Naive thymus-derived CD4-positive, alpha-beta T cell (primary cell): Measurements from ENCODE around the gene B4GALNT3. TPM values are rescaled to one million over a fixed set of nuclear protein-coding genes. Genes with fewer than 3 reads are reported as not detected.

Experiments
- ATAC-seq: fragments of 150-1000 bp; cut with Tn5 transposase; 2 replicates; pipeline ENCODE4 v1.10.0; 2021; ENCODE audit warnings: mild to moderate bottlenecking, moderate library complexity
- CTCF ChIA-PET: fragments of 350-600 bp; sonication (Branson Sonifier 250); formaldehyde crosslinking; loops from one replicate; lab custom pipeline; 2021; ENCODE audit warnings: antibody characterized with exemption; lab: Charles Lee
- POLR2A ChIA-PET: fragments of 350-600 bp; sonication (Branson Sonifier 250); formaldehyde crosslinking; loops from one replicate; lab custom pipeline; 2021; ENCODE audit warnings: antibody characterized with exemption, inconsistent platforms; lab: Charles Lee
- DNase-seq, 9 donors: peaks; one replicate each; pipeline versions ENCODE4 v3.0.0 to v3.0.0-alpha.2; 2020 to 2022; ENCODE audit warnings: mixed read lengths in 1 of 9
- H3K27ac ChIP-seq: one replicate; pipeline ENCODE4 v1.7.0; 2013; ENCODE audit warnings: mild to moderate bottlenecking, low read depth, low read length, moderate library complexity
- H3K27me3 ChIP-seq, 2 donors: one replicate each; pipeline ENCODE4 v1.7.0; 2013; ENCODE audit warnings: low read length in 2 of 2, mild to moderate bottlenecking in 2 of 2, moderate library complexity in 2 of 2; ENCODE audit not compliant: control insufficient read depth in 2 of 2, insufficient read depth in 2 of 2
- H3K36me3 ChIP-seq, 3 experiments: 1 replicate in 2 of 3; 2 replicates in 1 of 3; pipeline ENCODE4 v1.7.0; 2013; ENCODE audit warnings: low read length in 3 of 3, mild to moderate bottlenecking in 3 of 3, moderate library complexity in 1 of 3; ENCODE audit not compliant: insufficient read depth in 3 of 3, control insufficient read depth in 2 of 3
- H3K4me1 ChIP-seq, 2 donors: one replicate each; pipeline ENCODE4 v1.7.0; 2013; ENCODE audit warnings: low read length in 2 of 2, mild to moderate bottlenecking in 2 of 2, moderate library complexity in 1 of 2; ENCODE audit not compliant: control insufficient read depth in 2 of 2, insufficient read depth in 2 of 2
- H3K4me3 ChIP-seq: 2 replicates; pipeline ENCODE4 v1.7.0; 2013; ENCODE audit warnings: mild to moderate bottlenecking, low read length
- H3K9me3 ChIP-seq, 3 experiments: 1 replicate in 2 of 3; 2 replicates in 1 of 3; pipeline ENCODE4 v1.7.0; 2013; ENCODE audit warnings: low read length in 3 of 3; ENCODE audit not compliant: control insufficient read depth in 2 of 3
- H3K27ac Mint-ChIP-seq, 9 donors: one replicate each; pipeline ENCODE4 v1.8.0; 2020 to 2022; ENCODE audit warnings: mixed read lengths in 9 of 9, mild to moderate bottlenecking in 8 of 9, moderate library complexity in 5 of 9, inconsistent platforms in 2 of 9
- H3K27me3 Mint-ChIP-seq, 5 donors: one replicate each; pipeline ENCODE4 v1.8.0; 2021 to 2022; ENCODE audit warnings: mixed read lengths in 5 of 5, mild to moderate bottlenecking in 1 of 5
- H3K36me3 Mint-ChIP-seq, 5 donors: one replicate each; pipeline ENCODE4 v1.8.0; 2020 to 2022; ENCODE audit warnings: mixed read lengths in 5 of 5, mild to moderate bottlenecking in 3 of 5, inconsistent platforms in 1 of 5
- H3K4me1 Mint-ChIP-seq, 7 donors: one replicate each; pipeline ENCODE4 v1.8.0; 2020 to 2022; ENCODE audit warnings: mixed read lengths in 7 of 7, mild to moderate bottlenecking in 3 of 7, inconsistent platforms in 1 of 7
- H3K4me3 Mint-ChIP-seq, 10 donors: one replicate each; pipeline ENCODE4 v1.8.0; 2020 to 2022; ENCODE audit warnings: mild to moderate bottlenecking in 10 of 10, mixed read lengths in 10 of 10, moderate library complexity in 6 of 10, inconsistent platforms in 2 of 10
- H3K9me3 Mint-ChIP-seq, 11 donors: one replicate each; pipeline ENCODE4 v1.8.0; 2020 to 2022; ENCODE audit warnings: mixed read lengths in 11 of 11, mild to moderate bottlenecking in 4 of 11, inconsistent platforms in 1 of 11, moderate library complexity in 1 of 11
- intact Hi-C, 2 donors: fragments of 100-400 bp; cut with micrococcal nuclease; formaldehyde crosslinking; loops; one replicate each; pipeline ENCODE4 v1.15.1; 2023
- polyA plus RNA-seq, 2 donors: library from polyadenylated mRNA; unstranded; fragments of 300-500 nt; fragmentation: Illumina TruSeq; gene quantifications; one replicate each; pipeline ENCODE4 v1.2.3, GENCODE V29; 2021
- total RNA-seq, 6 experiments: library from RNA in 5 of 6; stranded (reverse) in 5 of 6; gene quantifications; 1 replicate in 5 of 6; 2 replicates in 1 of 6; pipeline ENCODE4 v1.2.3 and lab custom pipeline; 2021 to 2026

Gene B4GALNT3
- total and polyA plus RNA-seq, 7 experiments from 2014 or later = 0.21 to 12.2 (median 1.3) TPM

DNA sequence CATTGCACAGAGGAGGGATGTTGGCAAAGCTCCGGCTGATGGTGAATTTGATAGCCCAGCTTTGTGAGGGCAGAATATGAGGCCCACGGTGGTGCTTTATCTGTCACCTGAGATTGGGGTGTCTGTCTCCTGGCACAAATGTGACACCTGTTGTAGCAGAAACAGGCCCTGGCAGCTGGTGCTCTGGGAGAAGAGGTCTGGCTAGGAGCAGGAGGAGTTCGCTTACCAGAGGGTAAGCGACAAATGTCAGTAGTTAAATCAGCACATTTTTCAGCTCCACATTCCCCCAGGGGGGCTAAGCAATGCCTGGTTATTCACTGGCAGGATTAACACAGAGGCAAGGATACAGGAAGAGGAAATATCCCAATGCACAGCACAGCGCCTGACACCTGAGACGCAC lies 71.1 kb downstream of the B4GALNT3 start:
- H3K4me3 Mint-ChIP-seq = no peak overlapping the region
- Histone ChIP-seq H3K27ac (no peak overlapping the region), H3K4me1 (no peaks in the 10 kb centered on the region), H3K36me3 (no peaks in the 10 kb centered on the region), H3K27me3 (no peaks in the 10 kb centered on the region), H3K9me3 (peaks cover 0 to 17% (median 0%) of the 10 kb centered on the region in 3 experiments), H3K4me3 (no peak overlapping the region)
- H3K4me1 Mint-ChIP-seq = peaks cover 0 to 1% (median 0%) of the 10 kb centered on the region in 7 donors
- H3K27ac Mint-ChIP-seq = no peak overlapping the region
- intact Hi-C loops = no loop called here
- ChIA-PET CTCF (no interaction called here), POLR2A (no interaction called here)
- ATAC-seq (no peak), DNase-seq (no peak)
- peaks cover 6 to 38% (median 13%) of the 10 kb centered on the region in 11 donors for H3K9me3 Mint-ChIP-seq
- peaks cover 0 to 10% (median 6%) of the 10 kb centered on the region in 5 donors for H3K36me3 Mint-ChIP-seq
- peaks cover 0 to 7% (median 0%) of the 10 kb centered on the region in 5 donors for H3K27me3 Mint-ChIP-seq

DNA sequence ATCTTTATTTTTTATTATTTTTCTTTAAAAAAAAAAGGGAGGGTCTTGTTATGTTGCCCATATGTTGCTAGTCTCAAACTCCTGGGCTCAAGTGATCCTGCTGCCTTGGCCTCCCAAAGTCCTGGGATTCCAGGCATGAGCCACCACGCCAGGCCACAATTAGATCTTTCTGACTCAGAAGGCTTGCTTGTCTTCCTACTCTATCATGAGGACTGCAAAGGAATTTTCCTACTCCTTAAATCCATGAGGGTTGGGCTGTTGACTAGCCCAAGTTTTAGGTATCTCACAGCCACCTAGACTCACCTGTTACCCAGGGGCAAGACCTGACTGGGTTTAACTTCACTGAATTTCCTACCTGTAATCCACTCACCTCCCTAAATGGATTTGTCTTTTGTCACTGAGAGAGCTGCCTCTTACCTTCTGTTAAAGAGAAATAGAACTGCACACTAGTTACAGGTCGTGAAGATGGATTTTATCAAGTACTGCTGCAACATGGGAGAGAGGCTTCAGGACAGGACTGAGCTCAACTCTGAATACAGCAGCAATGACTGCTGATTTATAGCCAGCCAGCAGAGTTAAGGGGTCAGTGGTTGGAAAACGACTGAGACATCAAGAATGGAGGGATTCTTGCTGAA lies 72.3 kb downstream of the B4GALNT3 start:
- intact Hi-C loops = no loop called here
- no peak overlapping the region for H3K27ac Mint-ChIP-seq
- no peak overlapping the region for H3K4me3 ChIP-seq
- ChIA-PET POLR2A (no interaction called here), CTCF (no interaction called here)
- peaks cover 0 to 5% (median 0%) of the 10 kb centered on the region in 5 donors for H3K27me3 Mint-ChIP-seq
- H3K9me3 Mint-ChIP-seq = peaks cover 6 to 38% (median 13%) of the 10 kb centered on the region in 11 donors
- H3K36me3 ChIP-seq = no peaks in the 10 kb centered on the region
- H3K27ac ChIP-seq = no peak overlapping the region
- no peak for DNase-seq
- H3K4me1 Mint-ChIP-seq = no peaks in the 10 kb centered on the region
- H3K27me3 ChIP-seq = no peaks in the 10 kb centered on the region
- no peaks in the 10 kb centered on the region for H3K4me1 ChIP-seq
- H3K36me3 Mint-ChIP-seq = peaks cover 0 to 10% (median 6%) of the 10 kb centered on the region in 5 donors
- ATAC-seq = no peak
- peaks cover 0 to 17% (median 0%) of the 10 kb centered on the region in 3 experiments for H3K9me3 ChIP-seq
- no peak overlapping the region for H3K4me3 Mint-ChIP-seq

DNA sequence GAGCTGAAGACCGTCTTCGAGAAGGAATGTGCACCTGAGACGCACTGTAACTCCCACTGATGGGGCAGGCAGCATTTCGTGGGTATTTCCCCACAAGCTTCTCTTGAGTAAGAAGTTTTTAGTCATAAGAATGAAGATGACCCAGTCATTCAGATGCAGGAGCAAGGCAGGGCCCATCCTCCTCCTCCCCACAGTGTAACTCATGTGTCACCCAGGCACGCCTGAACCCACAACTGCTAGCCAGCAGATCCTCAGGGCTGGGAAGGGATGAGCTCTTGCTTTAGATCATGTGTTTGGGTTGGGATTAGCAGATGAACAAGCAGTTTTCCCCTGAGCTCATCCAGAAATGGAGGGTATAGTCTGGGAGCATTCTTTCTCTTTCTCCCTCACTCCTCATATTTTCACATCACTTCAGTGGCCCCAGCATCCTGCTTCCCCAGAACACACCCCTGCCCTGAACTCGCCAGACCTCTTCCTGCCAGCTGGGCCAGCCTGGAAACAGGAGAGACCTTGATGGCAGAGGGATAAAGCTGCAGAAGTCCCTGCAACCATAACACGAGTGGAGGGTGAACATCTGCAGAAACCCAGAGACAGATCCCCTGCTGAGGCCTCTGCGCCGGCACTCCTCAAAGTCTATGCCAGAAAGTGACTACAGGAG lies 73.3 kb downstream of the B4GALNT3 start:
- intact Hi-C loops = no loop called here
- Mint-ChIP-seq H3K27ac (no peak overlapping the region), H3K4me3 (no peak overlapping the region), H3K36me3 (peaks cover 0 to 10% (median 6%) of the 10 kb centered on the region in 5 donors), H3K27me3 (peaks cover 0 to 4% (median 0%) of the 10 kb centered on the region in 5 donors), H3K9me3 (peaks cover 6 to 38% (median 11%) of the 10 kb centered on the region in 11 donors), H3K4me1 (peaks cover 0 to 4% (median 0%) of the 10 kb centered on the region in 7 donors)
- POLR2A ChIA-PET = no interaction called here
- Histone ChIP-seq H3K27me3 (no peaks in the 10 kb centered on the region), H3K4me3 (no peak overlapping the region), H3K9me3 (peaks cover 0 to 17% (median 0%) of the 10 kb centered on the region in 3 experiments), H3K4me1 (peaks cover 0 to under 1% of the 10 kb centered on the region in 2 donors), H3K36me3 (no peaks in the 10 kb centered on the region), H3K27ac (no peak overlapping the region)
- ATAC-seq = no peak
- CTCF ChIA-PET = interaction anchor here (0.8 kb wide), 1 partner anchor 121 kb away, joined by 3 read pairs; no protein-coding TSS in a partner anchor
- DNase-seq = no peak

DNA sequence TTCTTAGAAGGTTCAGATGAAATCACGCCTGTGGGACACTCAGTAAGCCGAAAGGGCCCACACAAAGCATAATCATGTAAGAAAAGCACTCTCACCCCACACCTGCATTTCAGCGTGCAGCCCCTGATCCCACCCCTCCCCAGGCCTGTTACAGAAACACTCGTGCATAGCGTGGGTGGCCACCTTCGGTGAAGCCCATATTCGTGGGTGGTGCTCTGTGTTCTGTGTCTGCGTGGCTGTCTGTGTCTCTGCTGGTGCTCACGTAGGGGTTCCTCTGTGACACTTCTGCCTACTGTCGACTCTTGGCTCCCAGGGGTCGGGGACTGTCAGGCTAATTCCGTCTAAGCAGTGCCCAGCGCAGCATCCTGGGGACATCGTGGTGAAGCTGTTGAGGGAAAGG lies 74.0 kb downstream of the B4GALNT3 start:
- no peak overlapping the region for H3K4me3 ChIP-seq
- CTCF ChIA-PET = interaction anchor here (0.5 kb wide), 1 partner anchor 1450 kb away, joined by 3 read pairs; no protein-coding TSS in a partner anchor
- Mint-ChIP-seq H3K4me1 (peaks cover under 1 to 9% (median 2%) of the 10 kb centered on the region in 7 donors), H3K4me3 (no peak overlapping the region), H3K9me3 (peaks cover 6 to 38% (median 11%) of the 10 kb centered on the region in 11 donors), H3K27ac (no peak overlapping the region), H3K27me3 (peaks cover 0 to 4% (median 0%) of the 10 kb centered on the region in 5 donors), H3K36me3 (peaks cover 0 to 10% (median 6%) of the 10 kb centered on the region in 5 donors)
- no peaks in the 10 kb centered on the region for H3K27me3 ChIP-seq
- POLR2A ChIA-PET = no interaction called here
- H3K36me3 ChIP-seq = no peaks in the 10 kb centered on the region
- H3K27ac ChIP-seq = no peak overlapping the region
- peaks cover 2 to 7% of the 10 kb centered on the region in 2 donors for H3K4me1 ChIP-seq
- no peak for DNase-seq
- peaks cover 0 to 17% (median 0%) of the 10 kb centered on the region in 3 experiments for H3K9me3 ChIP-seq
- intact Hi-C loops = no loop called here
- no peak for ATAC-seq

DNA sequence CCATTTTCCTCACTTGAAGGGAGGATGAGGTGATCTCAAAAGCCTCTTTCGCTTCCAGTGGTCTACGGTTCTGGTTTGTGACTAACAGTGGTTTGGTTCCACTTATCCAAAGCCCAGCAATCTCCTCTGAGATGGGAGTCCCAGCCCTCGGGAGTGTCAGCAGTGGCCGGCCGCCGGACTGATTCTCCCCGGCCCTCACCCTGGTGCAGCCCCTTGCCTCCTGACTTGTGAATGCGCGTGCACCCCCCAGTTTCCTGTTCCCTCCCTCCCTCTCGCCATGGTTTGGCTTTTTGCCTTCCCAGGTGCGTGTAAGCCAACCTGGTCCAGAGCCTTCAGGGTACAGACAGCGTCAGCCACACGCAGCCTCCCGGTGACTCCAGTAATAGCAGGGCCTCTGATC lies 74.5 kb downstream of the B4GALNT3 start:
- Histone ChIP-seq H3K36me3 (no peaks in the 10 kb centered on the region), H3K27ac (no peak overlapping the region), H3K4me1 (peaks cover 7 to 11% of the 10 kb centered on the region in 2 donors), H3K9me3 (peaks cover 0 to 15% (median 0%) of the 10 kb centered on the region in 3 experiments), H3K4me3 (no peak overlapping the region), H3K27me3 (no peaks in the 10 kb centered on the region)
- CTCF ChIA-PET = no interaction called here
- ATAC-seq (no peak), DNase-seq (no peak)
- peaks cover 0 to 10% (median 6%) of the 10 kb centered on the region in 5 donors for H3K36me3 Mint-ChIP-seq
- POLR2A ChIA-PET = no interaction called here
- no peak overlapping the region for H3K4me3 Mint-ChIP-seq
- intact Hi-C loops = no loop called here
- peaks cover 4 to 36% (median 11%) of the 10 kb centered on the region in 11 donors for H3K9me3 Mint-ChIP-seq
- H3K4me1 Mint-ChIP-seq = peaks cover 6 to 14% (median 7%) of the 10 kb centered on the region in 7 donors
- no peak overlapping the region for H3K27ac Mint-ChIP-seq
- peaks cover 0 to 4% (median 0%) of the 10 kb centered on the region in 5 donors for H3K27me3 Mint-ChIP-seq

DNA sequence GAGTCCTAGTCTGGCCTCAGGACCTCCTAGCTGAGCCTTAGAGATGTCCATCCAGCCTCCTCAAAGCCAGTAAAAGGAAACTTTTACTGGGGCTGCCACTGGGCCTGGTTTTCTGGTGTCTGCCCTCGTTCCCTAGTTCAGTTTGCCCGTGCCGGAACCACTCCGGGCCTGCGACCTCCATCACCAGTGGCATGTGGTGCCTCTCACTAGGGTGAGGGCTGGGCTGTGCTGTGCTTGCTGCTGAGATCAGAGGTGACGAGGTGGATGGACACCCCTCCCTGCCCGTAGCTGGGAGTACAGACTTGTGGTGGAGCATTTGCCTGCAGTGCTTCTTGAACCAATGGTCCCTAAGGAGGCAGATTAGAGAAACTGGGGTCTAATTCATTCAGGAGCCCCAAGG lies 75.7 kb downstream of the B4GALNT3 start:
- ATAC-seq (no peak), DNase-seq (no peak)
- ChIA-PET CTCF (interaction anchor here (0.6 to 0.9 kb wide), 2 partner anchors 13 to 1064 kb away, joined by 4 read pairs; no protein-coding TSS in a partner anchor), POLR2A (no interaction called here)
- peaks cover 0 to 10% (median 5%) of the 10 kb centered on the region in 5 donors for H3K36me3 Mint-ChIP-seq
- Histone ChIP-seq H3K4me3 (no peak overlapping the region), H3K4me1 (peaks cover 18 to 19% of the 10 kb centered on the region in 2 donors), H3K9me3 (peaks cover 0 to 11% (median 0%) of the 10 kb centered on the region in 3 experiments), H3K27me3 (no peaks in the 10 kb centered on the region), H3K27ac (no peak overlapping the region), H3K36me3 (no peaks in the 10 kb centered on the region)
- H3K9me3 Mint-ChIP-seq = peaks cover 4 to 30% (median 11%) of the 10 kb centered on the region in 11 donors
- intact Hi-C loops = no loop called here
- H3K27me3 Mint-ChIP-seq = peaks cover 0 to 4% (median 0%) of the 10 kb centered on the region in 5 donors
- H3K27ac Mint-ChIP-seq = peak overlapping the region in 1 of 9 donors; percentile 28
- H3K4me3 Mint-ChIP-seq = no peak overlapping the region
- H3K4me1 Mint-ChIP-seq = peaks cover 11 to 26% (median 19%) of the 10 kb centered on the region in 7 donors
